Measurements from ENCODE around the gene RAB1B.
"Not testable (repeated sequence)": the region's sequence is repeated elsewhere in the genome, so short reads cannot be mapped to it uniquely, and the experiment has no call there.

- TF ChIP-seq POLR2AphosphoS5 (IDR thresholded peaks at IDR 0.05); EP300 (IDR thresholded peaks at IDR 0.05); POLR2A (IDR thresholded peaks at IDR 0.05; ENCODE audit: low read depth): not testable (repeated sequence)
- TF ChIP-seq, protein P1, sequence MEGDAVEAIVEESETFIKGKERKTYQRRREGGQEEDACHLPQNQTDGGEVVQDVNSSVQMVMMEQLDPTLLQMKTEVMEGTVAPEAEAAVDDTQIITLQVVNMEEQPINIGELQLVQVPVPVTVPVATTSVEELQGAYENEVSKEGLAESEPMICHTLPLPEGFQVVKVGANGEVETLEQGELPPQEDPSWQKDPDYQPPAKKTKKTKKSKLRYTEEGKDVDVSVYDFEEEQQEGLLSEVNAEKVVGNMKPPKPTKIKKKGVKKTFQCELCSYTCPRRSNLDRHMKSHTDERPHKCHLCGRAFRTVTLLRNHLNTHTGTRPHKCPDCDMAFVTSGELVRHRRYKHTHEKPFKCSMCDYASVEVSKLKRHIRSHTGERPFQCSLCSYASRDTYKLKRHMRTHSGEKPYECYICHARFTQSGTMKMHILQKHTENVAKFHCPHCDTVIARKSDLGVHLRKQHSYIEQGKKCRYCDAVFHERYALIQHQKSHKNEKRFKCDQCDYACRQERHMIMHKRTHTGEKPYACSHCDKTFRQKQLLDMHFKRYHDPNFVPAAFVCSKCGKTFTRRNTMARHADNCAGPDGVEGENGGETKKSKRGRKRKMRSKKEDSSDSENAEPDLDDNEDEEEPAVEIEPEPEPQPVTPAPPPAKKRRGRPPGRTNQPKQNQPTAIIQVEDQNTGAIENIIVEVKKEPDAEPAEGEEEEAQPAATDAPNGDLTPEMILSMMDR (IDR thresholded peaks at IDR 0.05): not testable (repeated sequence)
These were observed 15.4 kb upstream of the RAB1B start for GRCh38 chr11:66253081-66253480.
